Calu3 (cell line): ENCODE results near the gene PTPRR. TPM values are rescaled to one million over a fixed set of nuclear protein-coding genes. Genes with fewer than 3 reads are reported as not detected.

ENCODE experiments used
- BruUV-seq: library from RNA; stranded (reverse); fragments of 400-500 nt; replicated peaks from 2 replicates; lab custom pipeline; 2021; lab: Mats Ljungman, UMichigan
- CTCF ChIA-PET: fragments of 300-600 bp; sonication (Branson Sonifier 250); formaldehyde crosslinking; loops from one replicate; lab custom pipeline; 2022; ENCODE audit warnings: antibody characterized with exemption; lab: Charles Lee
- DNase-seq: peaks from one replicate; pipeline ENCODE4 v3.0.0; 2022
- H3K27ac Mint-ChIP-seq: one replicate; pipeline ENCODE4 v1.8.0; 2022; ENCODE audit warnings: mixed read lengths; ENCODE audit not compliant: unreplicated experiment
- H3K27me3 Mint-ChIP-seq: one replicate; pipeline ENCODE4 v1.8.0; 2022; ENCODE audit warnings: mixed read lengths; ENCODE audit not compliant: unreplicated experiment
- H3K36me3 Mint-ChIP-seq: one replicate; pipeline ENCODE4 v1.8.0; 2022; ENCODE audit warnings: mild to moderate bottlenecking, moderate library complexity, mixed read lengths; ENCODE audit not compliant: insufficient read depth, unreplicated experiment
- H3K4me1 Mint-ChIP-seq: one replicate; pipeline ENCODE4 v1.8.0; 2022; ENCODE audit warnings: mild to moderate bottlenecking, low read depth, mixed read lengths; ENCODE audit not compliant: unreplicated experiment
- H3K4me3 Mint-ChIP-seq: one replicate; pipeline ENCODE4 v1.8.0; 2022; ENCODE audit warnings: mild to moderate bottlenecking, low read depth, moderate library complexity, mixed read lengths; ENCODE audit not compliant: unreplicated experiment
- H3K9me3 Mint-ChIP-seq: one replicate; pipeline ENCODE4 v1.8.0; 2022; ENCODE audit warnings: low read depth, mixed read lengths; ENCODE audit not compliant: unreplicated experiment
- CTCF ChIP-seq: fragments of 200-600 bp; IDR thresholded peaks from one replicate; pipeline ENCODE4 v1.8.0; 2022; ENCODE audit warnings: antibody characterized with exemption; ENCODE audit not compliant: unreplicated experiment
- intact Hi-C: fragments of 100-400 bp; cut with micrococcal nuclease; formaldehyde crosslinking; loops from one replicate; pipeline ENCODE4 v1.10.0; 2022; ENCODE audit not compliant: unreplicated experiment
- total RNA-seq: library from RNA; stranded (reverse); gene quantifications from 2 replicates; pipeline ENCODE4 v1.2.3, GENCODE V29; 2022

Gene PTPRR
- total RNA-seq, 1 experiment from 2014 or later, result 39.1 TPM

GRCh38 chr12:70854881-70855568 lies 65.5 kb downstream of the PTPRR start:
- H3K9me3 Mint-ChIP-seq, result no peaks in the 10 kb centered on the region
- H3K4me3 Mint-ChIP-seq, result no peak overlapping the region
- H3K36me3 Mint-ChIP-seq, result no peaks in the 10 kb centered on the region
- CTCF ChIA-PET, result interaction anchor here (0.6 kb wide), 1 partner anchor 308 kb away, joined by 3 read pairs; no protein-coding TSS in a partner anchor
- no TSS peak for BruUV-seq
- no peaks in the 10 kb centered on the region for H3K27me3 Mint-ChIP-seq
- no peak for TF ChIP-seq CTCF
- no peaks in the 10 kb centered on the region for H3K4me1 Mint-ChIP-seq
- no peak for DNase-seq
- intact Hi-C loops, result no loop called here
- H3K27ac Mint-ChIP-seq, result no peak overlapping the region

- intact Hi-C loops, result no loop called here
- CTCF ChIA-PET, result no interaction called here
- Mint-ChIP-seq H3K27ac (no peak overlapping the region), H3K9me3 (no peaks in the 10 kb centered on the region), H3K4me1 (no peaks in the 10 kb centered on the region), H3K36me3 (no peaks in the 10 kb centered on the region), H3K4me3 (no peak overlapping the region), H3K27me3 (no peaks in the 10 kb centered on the region)
- no peak for TF ChIP-seq CTCF
- BruUV-seq, result no TSS peak
- no peak for DNase-seq
Observed at GRCh38 chr12:70854138-70854537, 66.4 kb downstream of the PTPRR start.

- DNase-seq, result no peak
- Mint-ChIP-seq H3K4me3 (no peak overlapping the region), H3K9me3 (no peaks in the 10 kb centered on the region), H3K27ac (no peak overlapping the region), H3K27me3 (no peaks in the 10 kb centered on the region), H3K4me1 (no peaks in the 10 kb centered on the region), H3K36me3 (no peaks in the 10 kb centered on the region)
- CTCF ChIA-PET, result interaction anchor here (0.6 kb wide), 1 partner anchor 73 kb away, joined by 3 read pairs; no protein-coding TSS in a partner anchor
- no peak for TF ChIP-seq CTCF
- BruUV-seq, result no TSS peak
- intact Hi-C loops, result no loop called here
Observed at GRCh38 chr12:70853326-70853725, 67.2 kb downstream of the PTPRR start.

GRCh38 chr12:70852416-70853150 lies 68.0 kb downstream of the PTPRR start:
- Mint-ChIP-seq H3K4me1 (no peaks in the 10 kb centered on the region), H3K4me3 (no peak overlapping the region), H3K27me3 (no peaks in the 10 kb centered on the region), H3K27ac (no peak overlapping the region), H3K9me3 (no peaks in the 10 kb centered on the region), H3K36me3 (no peaks in the 10 kb centered on the region)
- BruUV-seq, result no TSS peak
- TF ChIP-seq CTCF, result no peak
- CTCF ChIA-PET, result interaction anchor here (0.5 to 0.7 kb wide), 2 partner anchors 12 to 233 kb away, joined by 3 read pairs; no protein-coding TSS in a partner anchor
- no peak for DNase-seq
- intact Hi-C loops, result no loop called here
